SH-SY5Y (cell line): Measurements from ENCODE around the gene GALNTL6.

Experiments
- GATA2 ChIP-seq: IDR thresholded peaks from 2 replicates; pipeline ENCODE4 v1.6.1; 2011; ENCODE audit warnings: mild to moderate bottlenecking, low read depth, low read length
- GATA3 ChIP-seq: IDR thresholded peaks from 2 replicates; pipeline ENCODE4 v1.6.1; 2011; ENCODE audit warnings: low read depth, mild to moderate bottlenecking, low read length, moderate library complexity

DNA sequence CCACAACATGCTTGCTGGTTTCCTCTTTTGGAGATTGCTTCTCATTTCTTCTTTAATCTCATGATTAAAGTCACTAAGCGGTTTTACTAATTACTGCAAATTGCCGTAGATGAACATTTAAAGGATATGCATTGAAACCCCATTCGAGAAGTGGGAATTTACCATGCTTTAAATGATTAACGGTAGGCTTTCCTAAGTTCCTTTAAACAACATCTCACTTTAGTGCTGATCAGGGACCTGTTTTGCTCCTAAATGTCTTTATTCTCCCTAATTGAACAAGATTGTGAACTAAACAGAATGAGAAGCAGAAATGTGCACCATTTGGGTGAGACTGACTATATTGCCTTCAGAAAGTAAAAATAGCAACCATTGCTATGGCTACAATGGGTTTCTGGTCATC, 430.3 kb downstream of the GALNTL6 start:
- TF ChIP-seq GATA2 = no peak
- TF ChIP-seq GATA3 = no peak
